ENCODE data around the gene ATN1.
"Not testable (repeated sequence)": the region's sequence is repeated elsewhere in the genome, so short reads cannot be mapped to it uniquely, and the experiment has no call there.

ATN1 gene

GRCh38 chr12:6904280-6905276, 23.2 kb upstream of the ATN1 start, which contains the start of gene LRRC23:
TSS of gene LRRC23 (plus strand) at chr12:6904822. CDS start at chr12:6905634, 812 bp downstream.
- in situ Hi-C loops (cut with HindIII; ENCODE audit: low sequenced_read_pairs): no loop called here

GRCh38 chr12:6905414-6906040, 22.2 kb upstream of the ATN1 start:
- in situ Hi-C loops (cut with HindIII; ENCODE audit: low sequenced_read_pairs): no loop called here

GRCh38 chr12:6908141-6908540, 19.6 kb upstream of the ATN1 start:
- in situ Hi-C loops (cut with HindIII; ENCODE audit: low sequenced_read_pairs): not testable (repeated sequence)

- in situ Hi-C loops (cut with HindIII; ENCODE audit: low sequenced_read_pairs): no loop called here
These were observed 18.2 kb upstream of the ATN1 start for GRCh38 chr12:6909421-6910145.

- in situ Hi-C loops (cut with HindIII; ENCODE audit: low sequenced_read_pairs): no loop called here
These were observed 15.4 kb upstream of the ATN1 start for GRCh38 chr12:6912164-6912935.

- in situ Hi-C loops (cut with HindIII; ENCODE audit: low sequenced_read_pairs): no loop called here
These were observed 13.4 kb upstream of the ATN1 start, which contains the start of gene ENO2 for GRCh38 chr12:6914246-6914946. TSS of gene ENO2 (plus strand) at chr12:6914580. CDS start at chr12:6915833, 1,253 bp downstream.

GRCh38 chr12:6914947-6915788, 12.6 kb upstream of the ATN1 start:
- in situ Hi-C loops (cut with HindIII; ENCODE audit: low sequenced_read_pairs): no loop called here

GRCh38 chr12:6915789-6916285, 11.9 kb upstream of the ATN1 start:
- in situ Hi-C loops (cut with HindIII; ENCODE audit: low sequenced_read_pairs): no loop called here

- in situ Hi-C loops (cut with HindIII; ENCODE audit: low sequenced_read_pairs): no loop called here
These were observed 11.1 kb upstream of the ATN1 start for GRCh38 chr12:6916426-6917200.

GRCh38 chr12:6917491-6918231, 10.1 kb upstream of the ATN1 start:
- in situ Hi-C loops (cut with HindIII; ENCODE audit: low sequenced_read_pairs): no loop called here

- in situ Hi-C loops (cut with HindIII; ENCODE audit: low sequenced_read_pairs): no loop called here
These were observed 8.2 kb upstream of the ATN1 start for GRCh38 chr12:6919588-6919987.

- in situ Hi-C loops (cut with HindIII; ENCODE audit: low sequenced_read_pairs): no loop called here
These were observed 6.2 kb upstream of the ATN1 start for GRCh38 chr12:6921539-6921938.

GRCh38 chr12:6921996-6922946, 5.5 kb upstream of the ATN1 start:
- in situ Hi-C loops (cut with HindIII; ENCODE audit: low sequenced_read_pairs): no loop called here

- in situ Hi-C loops (cut with HindIII; ENCODE audit: low sequenced_read_pairs): no loop called here
These were observed 4.6 kb upstream of the ATN1 start for GRCh38 chr12:6923003-6923732.

- in situ Hi-C loops (cut with HindIII; ENCODE audit: low sequenced_read_pairs): no loop called here
These were observed 3.9 kb upstream of the ATN1 start for GRCh38 chr12:6923851-6924250.

- in situ Hi-C loops (cut with HindIII; ENCODE audit: low sequenced_read_pairs): no loop called here
These were observed 2.6 kb upstream of the ATN1 start for GRCh38 chr12:6925239-6925539.

Data from DLD1 (cell line).